CD4-positive, alpha-beta T cell treated with Interleukin-2 at 100 ng/mL for 4 hours (primary cell): ENCODE data around the gene CCT3.

ENCODE experiments used
- DNase-seq: peaks from one replicate; pipeline ENCODE4 v3.0.0-alpha.2; 2020; ENCODE audit warnings: low spot score

The CCT3 gene

DNA sequence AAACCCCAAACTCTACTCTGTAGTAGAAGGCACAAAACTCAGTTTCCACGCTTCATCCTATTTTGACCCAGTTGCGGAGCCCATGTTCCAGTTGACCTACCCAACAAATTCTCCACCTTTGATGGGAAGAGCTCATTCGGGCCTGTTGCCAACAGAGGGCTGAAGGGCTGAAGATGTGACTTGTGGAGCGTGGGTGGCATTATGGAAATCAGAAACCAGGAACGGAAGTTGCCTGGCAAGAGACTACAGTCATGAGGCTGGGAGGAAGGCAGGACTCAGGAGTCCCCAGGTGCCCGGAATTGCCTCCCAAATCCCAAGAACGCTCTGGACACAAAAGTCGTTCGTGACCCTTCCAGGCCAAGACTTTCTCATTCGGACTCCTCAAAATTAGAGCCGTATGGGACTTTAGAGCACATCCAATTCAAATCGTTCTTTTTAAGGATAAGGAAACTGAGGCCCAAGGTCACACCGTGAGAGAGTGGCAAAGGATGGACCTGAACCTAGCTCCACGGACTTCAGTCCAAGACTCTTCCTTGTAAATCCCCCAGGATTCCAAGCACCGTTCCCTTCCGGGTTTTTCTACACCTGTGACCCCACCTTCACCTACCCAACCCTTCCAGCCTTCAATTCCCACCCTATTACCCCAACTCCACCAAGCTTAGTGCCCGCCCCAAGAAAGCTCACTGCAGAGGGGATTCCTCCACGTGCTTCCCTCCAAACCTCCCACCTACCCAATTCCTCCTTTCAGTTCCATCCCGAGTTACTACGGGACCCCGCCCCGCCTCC is 56.2 kb downstream of the CCT3 start:
- DNase-seq: no peak

DNA sequence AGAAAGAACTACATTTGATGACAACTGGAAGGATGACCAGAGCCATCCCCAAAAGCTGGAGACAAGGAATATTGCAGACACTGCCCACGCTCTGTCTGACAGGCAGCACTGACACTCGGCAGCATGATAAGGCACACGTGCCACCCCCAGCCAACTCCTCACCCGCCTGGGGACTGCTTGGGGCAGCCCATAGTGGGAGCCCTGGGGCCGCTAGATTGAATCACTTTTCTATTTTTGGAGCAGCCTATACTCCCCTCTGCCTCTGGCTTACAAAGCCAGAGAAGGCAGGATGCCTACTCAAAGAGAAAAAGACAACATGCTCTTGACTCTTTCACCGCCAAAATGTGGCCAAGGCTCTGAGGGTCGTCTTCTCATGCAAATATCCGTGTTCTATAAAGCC is 56.8 kb downstream of the CCT3 start:
- DNase-seq: peak; percentile 19

- DNase-seq: no peak
Measured at GRCh38 chr1:156279837-156280236, 58.3 kb downstream of the CCT3 start.

DNA sequence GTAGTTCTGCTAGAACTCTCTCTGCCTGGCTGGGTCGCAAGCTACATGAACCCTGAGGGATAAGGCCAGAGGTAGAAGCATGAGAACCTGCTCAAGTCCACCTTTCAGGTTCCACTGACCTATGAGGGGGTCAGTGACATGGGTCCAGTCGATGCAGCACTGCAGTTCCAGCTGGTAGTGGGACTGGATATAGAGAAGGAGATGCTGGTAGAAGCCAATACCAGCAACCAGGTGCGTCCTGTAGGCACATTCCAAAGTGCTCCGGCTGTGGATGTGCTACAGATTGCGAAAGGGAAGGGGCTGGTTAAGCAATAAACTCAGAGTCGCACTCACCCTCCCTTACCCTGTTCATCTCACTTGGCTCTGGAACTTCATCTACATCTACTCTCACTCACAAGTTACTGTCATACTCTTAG is 61.1 kb downstream of the CCT3 start:
- no peak for DNase-seq

DNA sequence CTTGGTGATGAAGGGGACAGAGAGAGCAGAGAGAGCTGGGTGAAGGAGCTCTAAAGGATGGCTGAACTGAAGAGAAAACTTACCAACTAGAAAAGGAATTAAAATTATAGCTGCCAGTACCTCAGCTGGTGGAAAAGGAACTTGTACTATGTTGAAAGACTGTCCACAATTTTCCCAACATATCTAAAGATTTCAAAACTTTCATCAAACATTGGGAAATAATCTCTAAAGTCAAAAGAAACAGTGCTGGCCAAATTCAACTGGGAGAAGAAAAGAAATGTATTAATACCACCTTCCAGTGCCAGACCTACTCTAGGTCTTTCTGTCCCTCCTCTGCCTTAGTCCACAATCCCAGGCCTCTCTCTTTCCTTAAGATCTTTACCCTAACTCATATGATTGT is 61.6 kb downstream of the CCT3 start:
- no peak for DNase-seq

DNA sequence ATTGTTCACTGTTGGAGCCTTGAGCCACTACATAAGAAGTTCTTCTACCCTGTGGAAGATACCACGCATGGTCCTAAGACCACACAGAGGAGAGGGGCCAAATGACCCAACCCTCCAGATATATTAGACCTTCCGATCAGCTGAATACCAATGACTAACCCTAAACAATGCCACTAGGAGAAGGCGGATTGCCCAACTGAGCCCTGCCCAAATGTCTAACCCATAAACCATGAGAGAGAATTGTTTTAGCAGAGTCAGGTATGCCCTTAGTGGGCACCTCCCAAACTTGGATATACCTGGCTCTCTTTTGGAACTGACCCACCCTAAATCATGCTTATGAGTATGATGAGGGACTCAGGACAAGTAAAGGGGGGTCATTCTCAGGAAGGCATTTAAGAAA is 67.8 kb downstream of the CCT3 start:
- no peak for DNase-seq

DNA sequence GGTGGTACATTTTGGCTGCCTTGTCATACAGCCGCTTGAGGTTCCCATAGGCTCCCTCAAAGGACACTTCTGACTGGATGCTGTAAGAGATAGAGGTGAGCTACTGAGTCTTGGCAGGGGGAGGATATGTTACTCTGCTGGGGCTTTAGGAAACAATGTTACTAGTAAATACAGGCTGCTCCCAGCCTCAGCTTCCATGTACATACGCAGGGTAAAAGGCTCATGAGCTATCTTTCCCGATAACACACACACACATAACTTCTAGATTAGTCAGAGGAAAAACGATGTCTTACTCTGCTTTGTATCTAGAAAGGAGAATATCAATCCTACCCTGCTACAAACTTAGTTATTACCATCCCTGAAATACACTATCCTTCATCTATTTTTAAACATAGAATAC is 69.8 kb downstream of the CCT3 start:
- DNase-seq: no peak

DNA sequence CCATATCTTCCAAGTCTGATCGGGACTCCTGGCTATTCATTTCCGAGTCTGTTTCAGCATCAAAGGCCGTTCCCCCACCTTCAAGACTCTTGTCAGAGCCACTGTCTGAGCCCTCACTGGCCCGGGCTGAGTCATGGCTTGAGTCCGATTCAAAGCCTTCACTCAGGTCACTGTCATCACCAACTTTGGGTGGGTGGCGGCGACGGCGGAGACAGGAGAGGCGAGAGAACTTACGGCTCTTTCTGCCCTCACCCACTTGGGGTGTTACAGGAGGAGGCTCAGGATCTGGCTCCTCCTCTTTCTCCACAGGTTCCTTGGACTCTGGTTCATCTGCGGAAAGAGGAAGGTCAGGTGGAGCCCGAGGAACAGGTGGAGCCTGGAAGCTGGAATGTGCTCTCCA is 72.0 kb downstream of the CCT3 start:
- DNase-seq: no peak

- no peak for DNase-seq
Measured at GRCh38 chr1:156263288-156263655, 74.8 kb downstream of the CCT3 start.

DNA sequence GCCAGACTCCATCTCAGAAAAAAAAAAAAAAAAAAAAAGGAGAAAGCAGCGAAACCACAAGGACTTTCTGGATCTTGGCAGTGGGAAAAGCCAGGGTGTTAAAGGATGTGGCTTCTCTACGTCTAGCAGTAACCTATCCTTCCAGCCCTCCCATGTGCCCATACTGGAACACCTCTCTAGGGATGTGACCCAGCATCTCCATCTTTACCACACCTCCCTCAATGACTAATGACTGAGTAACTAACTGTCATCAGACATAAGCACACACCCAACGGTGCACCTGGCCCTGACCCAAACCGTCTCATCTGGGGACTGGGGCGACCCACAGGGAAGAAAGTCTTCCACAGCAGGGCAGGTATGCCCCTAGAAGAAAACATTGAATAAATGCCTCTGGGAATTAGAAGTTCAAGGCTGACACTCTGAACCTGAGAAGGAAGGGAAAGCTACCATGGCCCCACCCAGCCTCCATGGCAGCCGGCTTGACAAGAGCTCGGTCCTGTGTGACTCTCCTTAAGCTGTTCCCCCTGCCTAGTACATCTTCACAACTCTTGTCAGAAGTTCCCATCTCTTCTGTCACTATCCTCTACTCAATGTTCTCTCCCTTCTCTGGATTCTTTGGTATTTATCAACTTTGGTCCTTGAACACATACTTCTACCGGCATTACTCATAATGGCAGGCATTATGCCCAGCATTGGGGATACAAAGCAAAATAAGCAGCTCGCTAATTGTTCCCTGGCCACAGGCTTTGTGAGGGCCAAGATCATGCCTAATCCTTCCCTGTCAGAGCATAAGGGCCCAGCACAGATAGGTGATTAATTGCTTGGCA is 75.4 kb downstream of the CCT3 start:
- DNase-seq: no peak

DNA sequence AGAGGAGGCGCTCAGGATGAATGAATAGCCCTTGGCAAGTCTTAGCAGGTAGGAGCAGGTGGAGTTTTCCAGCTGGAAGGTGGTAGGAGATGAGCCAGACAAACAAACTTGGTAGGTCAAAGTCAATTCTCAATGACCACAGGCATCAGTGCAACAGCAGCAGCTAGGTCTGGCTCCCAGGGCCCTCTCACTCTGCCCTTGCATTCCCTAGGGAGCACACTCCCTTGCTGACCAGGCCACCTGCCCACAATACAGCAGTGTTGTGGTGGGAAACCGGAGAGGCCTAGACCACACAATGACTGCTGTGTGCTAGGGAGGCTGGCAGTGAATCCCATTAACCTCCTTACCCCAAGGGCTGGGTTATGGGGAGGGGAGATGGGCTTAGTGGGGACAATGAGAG is 77.2 kb downstream of the CCT3 start:
- no peak for DNase-seq

- no peak for DNase-seq
Measured at GRCh38 chr1:156259805-156260204, 78.3 kb downstream of the CCT3 start.
